Diencephalon (tissue), 1 donor: ENCODE measurements around the gene HNRNPLL. TPM values are rescaled to one million over a fixed set of nuclear protein-coding genes. Genes with fewer than 3 reads are reported as not detected.

ENCODE experiments used
- total RNA-seq: library from RNA; depleted of rRNA; stranded (reverse); fragments of >200 nt; gene quantifications from one replicate; pipeline ENCODE4 v1.2.3, GENCODE V29; 2014

Gene HNRNPLL
- 98.7 TPM for total RNA-seq

DNA sequence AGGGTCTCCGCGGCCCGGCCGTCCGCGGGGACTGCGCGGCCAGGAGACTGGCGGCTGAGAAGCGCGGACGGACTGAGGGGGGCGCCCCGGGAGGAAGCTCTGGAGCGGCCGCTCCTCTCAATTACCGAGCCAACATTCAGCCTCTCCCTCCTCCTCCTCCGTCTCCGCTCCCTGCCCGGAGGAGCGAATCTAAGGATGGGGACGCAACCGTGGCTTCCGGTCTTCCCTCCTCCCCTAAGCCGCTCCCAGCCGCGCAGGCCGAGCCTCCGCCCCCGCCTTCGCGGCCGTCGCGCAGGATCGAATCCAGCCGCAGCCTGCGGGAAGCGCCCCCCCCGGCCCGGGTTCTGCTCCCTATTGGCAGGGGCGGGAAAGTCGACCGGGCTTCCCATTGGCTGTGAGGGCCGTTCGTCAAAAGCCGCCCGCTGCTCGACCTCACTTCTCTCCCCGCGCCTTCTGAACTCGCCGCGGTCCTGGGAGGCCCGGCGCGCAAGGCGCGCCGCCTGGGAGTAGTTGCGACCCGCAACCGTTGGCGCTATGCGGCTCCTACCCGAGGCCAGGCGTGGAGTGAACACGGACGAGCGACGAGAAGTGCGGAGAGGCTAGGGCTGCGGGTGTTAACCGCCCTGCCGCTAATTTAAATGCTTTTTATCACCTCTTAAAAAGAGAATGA, at the start of gene HNRNPLL:
Gene HNRNPLL (minus strand): TSS at position 197 of the 670 bp plus-strand sequence. CDS start 302 bp downstream, outside the sequence.

Other genes starting within 250 kb of the HNRNPLL start
- 84.7 TPM for gene ATL2, start 225.7 kb downstream of the HNRNPLL start, total RNA-seq
- 5.5 TPM for gene GALM, start 63.2 kb upstream of the HNRNPLL start, total RNA-seq
- gene SRSF7, start 148.4 kb upstream of the HNRNPLL start, total RNA-seq, result 111 TPM
- 10.1 TPM for gene GEMIN6, start 175.3 kb upstream of the HNRNPLL start, total RNA-seq